Fibroblast of mammary gland (primary cell): ENCODE data around the gene AOPEP.

Source experiments
- DNase-seq: peaks from one replicate; pipeline ENCODE4 v3.0.0-alpha.2; 2010; ENCODE audit warnings: low read depth
- H3K4me3 ChIP-seq: 2 replicates; pipeline ENCODE4 v1.5.1; 2011; ENCODE audit warnings: low read depth, mild to moderate bottlenecking, low read length, moderate library complexity; ENCODE audit not compliant: control insufficient read depth
- TF ChIP-seq, protein P1 (sequence below): conservative IDR thresholded peaks from 2 replicates; pipeline ENCODE4 v1.5.1; 2011; ENCODE audit warnings: low read depth, low read length, inconsistent platforms; ENCODE audit not compliant: control insufficient read depth, insufficient read depth

Gene AOPEP

DNA sequence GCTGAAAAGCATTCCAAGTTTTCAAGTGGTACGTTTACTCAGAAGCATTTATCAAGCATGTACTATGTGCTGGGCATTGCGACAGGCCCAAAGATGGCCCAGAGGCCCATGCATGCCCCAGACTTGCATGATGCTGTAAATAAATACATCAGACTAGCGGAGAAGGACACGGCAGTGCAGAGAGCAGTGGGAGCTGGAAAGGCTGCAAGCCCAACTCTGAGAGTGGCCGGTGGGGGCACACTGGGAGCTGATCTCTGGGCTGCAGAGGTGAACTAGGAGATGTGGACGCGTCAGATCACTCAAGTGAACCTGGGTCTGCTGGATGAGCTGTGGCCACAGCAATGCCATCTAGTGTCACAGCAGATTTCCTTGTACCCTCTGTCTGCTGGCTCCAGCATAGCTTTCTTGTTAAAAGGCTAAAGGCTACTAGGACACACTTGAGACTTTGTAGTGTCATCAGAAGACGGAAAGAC lies 344.1 kb downstream of the AOPEP start:
- H3K4me3 ChIP-seq = no peak overlapping the region
- TF ChIP-seq, protein P1, sequence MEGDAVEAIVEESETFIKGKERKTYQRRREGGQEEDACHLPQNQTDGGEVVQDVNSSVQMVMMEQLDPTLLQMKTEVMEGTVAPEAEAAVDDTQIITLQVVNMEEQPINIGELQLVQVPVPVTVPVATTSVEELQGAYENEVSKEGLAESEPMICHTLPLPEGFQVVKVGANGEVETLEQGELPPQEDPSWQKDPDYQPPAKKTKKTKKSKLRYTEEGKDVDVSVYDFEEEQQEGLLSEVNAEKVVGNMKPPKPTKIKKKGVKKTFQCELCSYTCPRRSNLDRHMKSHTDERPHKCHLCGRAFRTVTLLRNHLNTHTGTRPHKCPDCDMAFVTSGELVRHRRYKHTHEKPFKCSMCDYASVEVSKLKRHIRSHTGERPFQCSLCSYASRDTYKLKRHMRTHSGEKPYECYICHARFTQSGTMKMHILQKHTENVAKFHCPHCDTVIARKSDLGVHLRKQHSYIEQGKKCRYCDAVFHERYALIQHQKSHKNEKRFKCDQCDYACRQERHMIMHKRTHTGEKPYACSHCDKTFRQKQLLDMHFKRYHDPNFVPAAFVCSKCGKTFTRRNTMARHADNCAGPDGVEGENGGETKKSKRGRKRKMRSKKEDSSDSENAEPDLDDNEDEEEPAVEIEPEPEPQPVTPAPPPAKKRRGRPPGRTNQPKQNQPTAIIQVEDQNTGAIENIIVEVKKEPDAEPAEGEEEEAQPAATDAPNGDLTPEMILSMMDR = no peak
- no peak for DNase-seq

DNA sequence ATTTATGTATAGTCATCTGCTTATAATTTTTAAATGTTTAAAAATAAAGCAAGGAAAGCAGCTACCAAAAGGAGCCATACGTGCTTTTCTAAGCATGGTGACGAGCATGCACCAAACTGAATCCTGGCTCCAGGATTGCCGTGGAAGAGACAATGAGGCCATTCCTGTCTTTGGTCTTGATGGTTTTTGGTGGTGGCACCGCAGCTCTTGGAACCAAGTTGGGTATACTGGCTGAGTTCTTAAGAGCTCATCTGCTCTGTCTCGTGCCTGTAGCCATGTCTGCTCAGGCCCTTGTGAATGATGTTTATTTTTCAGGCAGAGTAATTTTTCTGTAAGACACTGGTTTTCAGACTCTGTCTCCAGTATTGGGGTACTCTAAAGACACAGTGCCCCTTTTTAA lies 345.0 kb downstream of the AOPEP start:
- no peak overlapping the region for H3K4me3 ChIP-seq
- no peak for DNase-seq
- TF ChIP-seq, protein P1 = no peak

DNA sequence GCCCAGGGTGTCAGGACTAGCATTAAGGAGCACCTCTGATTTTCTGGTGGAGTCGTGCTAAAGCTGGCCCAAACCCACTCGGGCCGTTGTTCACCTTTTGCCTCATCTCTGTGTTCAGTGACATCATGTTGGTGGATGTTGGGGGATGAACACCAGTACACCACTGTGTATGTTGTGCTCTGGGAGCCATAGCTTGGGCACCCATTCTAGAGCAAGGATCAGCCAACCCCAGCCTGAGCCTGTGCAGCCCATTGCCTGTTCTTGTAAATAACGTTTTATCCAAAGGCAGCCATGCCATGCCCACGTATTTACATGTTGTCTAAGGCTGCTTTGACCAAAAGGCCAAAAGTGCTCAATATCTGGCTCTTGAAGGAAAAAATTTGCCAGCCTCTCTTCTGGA lies 345.4 kb downstream of the AOPEP start:
- TF ChIP-seq, protein P1 = no peak
- H3K4me3 ChIP-seq = no peak overlapping the region
- no peak for DNase-seq

DNA sequence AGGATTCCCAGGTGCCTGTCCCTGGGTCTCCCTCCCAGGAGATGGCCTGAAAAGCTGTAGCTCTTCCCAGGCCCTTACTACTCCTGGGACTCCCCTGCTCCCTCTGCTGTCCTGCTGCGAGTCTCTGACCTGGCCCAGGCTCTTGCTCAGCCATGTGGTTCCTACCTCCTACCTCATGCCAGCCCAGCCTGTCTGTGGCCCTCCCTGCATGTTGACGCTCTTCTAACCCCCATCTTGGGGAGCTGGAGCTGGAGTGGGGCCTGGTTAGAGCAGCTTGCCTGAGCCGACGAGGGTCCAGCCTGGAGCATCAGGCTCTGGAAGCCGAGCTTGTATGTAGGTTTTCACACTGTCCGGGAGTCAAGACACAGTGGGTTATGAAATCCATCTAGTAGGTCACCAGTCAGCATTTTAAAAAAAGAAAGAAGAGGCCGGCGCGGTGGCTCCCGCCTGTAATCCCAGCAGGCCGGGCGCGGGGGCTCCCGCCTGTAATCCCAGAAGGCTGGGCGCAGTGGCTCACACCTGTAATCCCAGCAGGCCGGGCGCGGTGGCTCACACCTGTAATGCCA lies 346.6 kb downstream of the AOPEP start:
- TF ChIP-seq, protein P1 = peak; percentile 33
- H3K4me3 ChIP-seq = no peak overlapping the region
- peak; percentile 35 for DNase-seq

DNA sequence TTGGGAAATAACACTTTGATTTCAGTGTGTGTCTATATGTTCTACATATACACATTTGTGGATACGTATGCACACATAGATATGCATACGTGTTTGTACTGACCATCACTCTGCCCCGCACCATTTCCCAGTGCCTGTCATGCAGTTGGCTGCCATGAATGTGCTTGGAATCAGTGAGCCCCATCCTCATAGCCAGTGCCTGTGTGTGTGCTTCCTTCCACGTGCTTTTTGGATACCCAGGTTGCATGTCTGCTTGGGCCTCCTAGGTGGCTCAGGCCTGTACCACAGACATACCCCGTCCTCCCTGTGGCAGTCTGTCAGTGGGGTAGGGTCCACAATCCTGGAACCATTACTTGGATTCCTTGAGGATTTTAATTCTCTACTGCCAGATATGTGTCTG lies 347.4 kb downstream of the AOPEP start:
- H3K4me3 ChIP-seq = no peak overlapping the region
- TF ChIP-seq, protein P1 = no peak
- no peak for DNase-seq

DNA sequence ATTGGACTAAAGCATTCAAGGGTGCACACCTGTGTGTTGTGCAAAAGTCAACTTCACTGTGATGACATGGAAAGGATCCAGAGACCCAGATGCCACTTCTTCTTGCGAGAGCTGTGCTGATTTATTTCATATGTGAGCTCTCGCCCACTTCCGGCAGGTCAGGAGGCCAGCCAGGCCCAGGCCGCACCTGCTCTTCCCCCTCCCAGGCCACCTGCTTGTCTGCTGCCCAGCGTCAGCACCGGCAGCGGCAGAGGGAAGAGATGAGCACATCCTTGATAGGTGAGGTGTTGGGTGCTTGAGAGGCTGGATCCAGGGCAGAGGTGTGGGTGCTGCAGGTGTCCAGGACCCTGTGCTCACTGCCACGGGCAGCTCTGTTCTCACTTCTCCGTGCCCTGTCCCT lies 348.1 kb downstream of the AOPEP start:
- TF ChIP-seq, protein P1 = no peak
- no peak overlapping the region for H3K4me3 ChIP-seq
- no peak for DNase-seq

DNA sequence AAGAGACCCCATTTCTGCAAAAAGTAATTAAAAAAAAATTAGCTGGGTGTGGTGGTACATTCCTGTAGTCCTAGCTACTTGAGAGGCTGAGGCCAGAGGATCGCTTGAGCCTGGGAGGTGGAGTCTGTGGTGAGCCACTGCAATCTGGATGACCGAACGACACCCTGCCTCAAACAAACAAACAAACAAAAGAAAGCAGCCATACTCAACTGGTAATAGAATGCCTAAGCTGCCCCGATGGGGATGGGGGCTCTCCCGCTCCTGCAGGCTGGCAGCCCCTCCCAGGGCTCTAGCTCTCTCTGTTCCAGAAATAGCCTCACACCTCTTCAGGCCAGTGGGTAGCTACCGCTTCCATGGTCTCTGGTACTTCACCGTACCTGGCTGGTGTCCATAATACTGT lies 349.2 kb downstream of the AOPEP start:
- no peak overlapping the region for H3K4me3 ChIP-seq
- DNase-seq = no peak
- TF ChIP-seq, protein P1 = no peak
